WTC11 (cell line): ENCODE measurements around the gene MAP3K2. TPM values are rescaled to one million over a fixed set of nuclear protein-coding genes. Genes with fewer than 3 reads are reported as not detected.

Experiments used
- ATAC-seq: fragments of 200-7000 bp; cut with Tn5 transposase; 2 replicates; pipeline ENCODE4 v1.10.0; 2021; ENCODE audit warnings: mild to moderate bottlenecking, moderate library complexity
- CTCF ChIA-PET: fragments of 300-600 bp; sonication (Branson Sonifier 250); formaldehyde crosslinking; loops from one replicate; lab custom pipeline; 2021; ENCODE audit warnings: antibody characterized with exemption; lab: Charles Lee
- POLR2A ChIA-PET: fragments of 350-600 bp; sonication (Branson Sonifier 250); formaldehyde crosslinking; loops from one replicate; lab custom pipeline; 2021; ENCODE audit warnings: antibody characterized with exemption; lab: Charles Lee
- DNase-seq: peaks from one replicate; pipeline ENCODE4 v3.0.0; 2021; ENCODE audit warnings: low spot score
- H3K27ac Mint-ChIP-seq: 2 replicates; pipeline ENCODE4 v1.8.0; 2021; ENCODE audit warnings: mixed read lengths
- H3K27me3 Mint-ChIP-seq: 2 replicates; pipeline ENCODE4 v1.8.0; 2021; ENCODE audit warnings: low read depth, mild to moderate bottlenecking, moderate library complexity, mixed read lengths
- H3K36me3 Mint-ChIP-seq: 2 replicates; pipeline ENCODE4 v1.8.0; 2021; ENCODE audit warnings: mixed read lengths
- H3K4me1 Mint-ChIP-seq: 2 replicates; pipeline ENCODE4 v1.8.0; 2022; ENCODE audit warnings: mixed read lengths
- H3K4me3 Mint-ChIP-seq: 2 replicates; pipeline ENCODE4 v1.8.0; 2021; ENCODE audit warnings: mild to moderate bottlenecking, moderate library complexity, mixed read lengths
- H3K9me3 Mint-ChIP-seq: 2 replicates; pipeline ENCODE4 v1.8.0; 2021; ENCODE audit warnings: mixed read lengths
- AFF4 ChIP-seq: sonication (generic); formaldehyde crosslinking; IDR thresholded peaks from 2 replicates; pipeline ENCODE4 v1.8.1; 2023; ENCODE audit warnings: mild to moderate bottlenecking, missing genetic modification reagents, borderline replicate concordance
- ATF3 ChIP-seq: sonication (generic); formaldehyde crosslinking; conservative IDR thresholded peaks from 2 replicates; pipeline ENCODE4 v1.8.1; 2022; ENCODE audit warnings: mild to moderate bottlenecking, missing genetic modification reagents
- ESRRA ChIP-seq: sonication (generic); formaldehyde crosslinking; IDR thresholded peaks from 2 replicates; pipeline ENCODE4 v1.8.1; 2022; ENCODE audit warnings: mild to moderate bottlenecking, missing genetic modification reagents, borderline replicate concordance
- GTF2I ChIP-seq: fragments of 250-450 bp; sonication (Bioruptor Pico); conservative IDR thresholded peaks from 2 replicates; pipeline ENCODE4 v1.4.0; 2021; ENCODE audit warnings: mild to moderate bottlenecking
- JUN ChIP-seq: sonication (generic); formaldehyde crosslinking; IDR thresholded peaks from 2 replicates; pipeline ENCODE4 v1.8.0; 2023; ENCODE audit warnings: mild to moderate bottlenecking, missing genetic modification reagents
- NR3C1 ChIP-seq: sonication (generic); formaldehyde crosslinking; conservative IDR thresholded peaks from 2 replicates; pipeline ENCODE4 v1.8.1; 2023; ENCODE audit warnings: low read depth, mild to moderate bottlenecking, missing genetic modification reagents
- SMAD3 ChIP-seq: sonication (generic); formaldehyde crosslinking; IDR thresholded peaks from 2 replicates; pipeline ENCODE4 v1.8.0; 2022; ENCODE audit warnings: missing genetic modification reagents, mild to moderate bottlenecking, borderline replicate concordance
- SP1 ChIP-seq: sonication (generic); formaldehyde crosslinking; conservative IDR thresholded peaks from 2 replicates; pipeline ENCODE4 v1.8.1; 2022; ENCODE audit warnings: missing genetic modification reagents
- TEAD1 ChIP-seq: sonication (generic); formaldehyde crosslinking; IDR thresholded peaks from 2 replicates; pipeline ENCODE4 v1.8.0; 2022; ENCODE audit warnings: mild to moderate bottlenecking, missing genetic modification reagents
- TEAD4 ChIP-seq: sonication (generic); formaldehyde crosslinking; IDR thresholded peaks from 2 replicates; pipeline ENCODE4 v1.8.0; 2022; ENCODE audit warnings: mild to moderate bottlenecking, missing genetic modification reagents
- TP53 ChIP-seq: sonication (generic); formaldehyde crosslinking; IDR thresholded peaks from 2 replicates; pipeline ENCODE4 v1.8.1; 2023; ENCODE audit warnings: mild to moderate bottlenecking, missing genetic modification reagents
- USF1 ChIP-seq: sonication (generic); formaldehyde crosslinking; IDR thresholded peaks from 2 replicates; pipeline ENCODE4 v1.8.0; 2022; ENCODE audit warnings: mild to moderate bottlenecking, missing genetic modification reagents
- USF2 ChIP-seq: sonication (generic); formaldehyde crosslinking; IDR thresholded peaks from 2 replicates; pipeline ENCODE4 v1.8.1; 2023; ENCODE audit warnings: mild to moderate bottlenecking, missing genetic modification reagents, moderate library complexity
- ZNF121 ChIP-seq: sonication (generic); formaldehyde crosslinking; IDR thresholded peaks from 2 replicates; pipeline ENCODE4 v1.8.0; 2023; ENCODE audit warnings: missing genetic modification reagents
- ZNF219 ChIP-seq: sonication (generic); formaldehyde crosslinking; IDR thresholded peaks from 2 replicates; pipeline ENCODE4 v1.8.0; 2023; ENCODE audit warnings: missing genetic modification reagents, mild to moderate bottlenecking, borderline replicate concordance
- ZNF317 ChIP-seq: sonication (generic); formaldehyde crosslinking; IDR thresholded peaks from 2 replicates; pipeline ENCODE4 v1.8.1; 2023; ENCODE audit warnings: low read depth, mild to moderate bottlenecking, moderate library complexity, missing genetic modification reagents, borderline replicate concordance
- ZNF416 ChIP-seq: fragments of 250-450 bp; sonication (Bioruptor Pico); IDR thresholded peaks from 2 replicates; pipeline ENCODE4 v1.9.0; 2021; ENCODE audit warnings: mild to moderate bottlenecking, inconsistent platforms
- total RNA-seq: library from RNA; stranded (reverse); gene quantifications from 3 replicates; pipeline ENCODE4 v1.2.3, GENCODE V29; 2021
- TF ChIP-seq, protein P1 (sequence below): sonication (generic); formaldehyde crosslinking; IDR thresholded peaks from 2 replicates; pipeline ENCODE4 v1.8.1; 2022; ENCODE audit warnings: low read depth, missing genetic modification reagents, borderline replicate concordance
- TF ChIP-seq, protein P2 (sequence below): sonication (generic); formaldehyde crosslinking; IDR thresholded peaks from 2 replicates; pipeline ENCODE4 v1.8.1; 2023; ENCODE audit warnings: mild to moderate bottlenecking, missing genetic modification reagents, moderate library complexity
- TF ChIP-seq, protein P3 (sequence below): fragments of 250-450 bp; sonication (Bioruptor Pico); IDR thresholded peaks from 2 replicates; pipeline ENCODE4 v1.9.0; 2021; ENCODE audit warnings: mild to moderate bottlenecking

The MAP3K2 gene
- total RNA-seq, 1 experiment from 2014 or later, result 26.9 TPM

DNA sequence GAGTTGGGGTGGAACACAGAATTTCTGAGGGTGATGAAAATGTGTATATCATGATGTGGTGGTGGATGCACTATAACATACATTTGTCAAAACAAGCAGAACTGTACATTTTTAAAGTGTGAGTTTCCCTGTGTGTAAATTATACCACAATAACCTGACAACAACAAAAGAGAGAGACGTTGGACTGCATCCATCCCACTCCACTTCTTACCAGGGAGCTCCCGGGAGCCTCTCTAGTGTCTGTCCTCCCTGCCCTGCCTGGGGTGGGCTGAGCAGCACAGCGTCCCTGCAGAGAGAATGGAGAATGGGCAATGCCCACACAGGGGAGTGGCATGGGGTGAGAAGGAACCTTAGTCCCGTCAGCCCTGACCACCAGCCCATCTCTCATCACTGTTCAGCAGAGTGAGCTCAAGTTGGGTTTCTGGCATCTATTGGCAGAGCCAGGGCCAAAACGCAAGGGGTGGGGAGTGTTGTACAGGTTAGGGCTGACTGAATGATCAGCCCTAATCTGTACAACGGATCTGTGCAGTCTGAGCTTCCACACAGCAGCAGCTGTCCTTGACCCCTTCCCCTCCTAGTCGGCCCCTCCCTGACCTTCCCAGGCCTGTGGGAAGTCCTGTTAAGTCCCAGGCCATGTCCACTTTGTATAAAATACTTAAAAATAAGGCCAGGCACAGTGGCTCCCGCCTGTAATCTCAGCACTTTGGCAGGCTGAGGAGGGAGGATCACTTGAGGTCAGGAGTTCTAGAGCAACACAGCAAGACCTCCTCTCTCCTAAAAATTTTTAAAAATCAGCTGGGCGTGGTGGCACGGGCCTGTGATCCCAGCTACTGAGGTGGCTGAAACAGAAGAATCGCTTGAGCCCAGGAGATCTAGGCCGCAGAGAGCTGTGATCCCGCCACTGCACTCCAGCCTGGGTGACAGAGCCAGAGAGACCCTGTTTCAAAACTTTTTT is 27.1 kb upstream of the MAP3K2 start:
- ChIA-PET POLR2A (interaction anchor here (0.5 to 0.6 kb wide), 2 partner anchors 676 to 1713 kb away, joined by 3 read pairs; partner anchors contain the start of gene UGGT1), CTCF (interaction anchor here (0.6 to 2.8 kb wide), 42 partner anchors 8 to 728 kb away, joined by 3 to 23 read pairs (median 4); partner anchors contain the start of genes ERCC3 and LIMS2)
- ATAC-seq (no peak), DNase-seq (no peak)
- Mint-ChIP-seq H3K4me1 (peaks cover 14% of the 10 kb centered on the region), H3K9me3 (peaks cover 17% of the 10 kb centered on the region), H3K36me3 (peaks cover 12% of the 10 kb centered on the region), H3K4me3 (no peak overlapping the region), H3K27ac (no peak overlapping the region), H3K27me3 (peaks cover 55% of the 10 kb centered on the region)
- TF ChIP-seq ESRRA (CRISPR knock-in tag), result no peak
- TF ChIP-seq, protein P1, sequence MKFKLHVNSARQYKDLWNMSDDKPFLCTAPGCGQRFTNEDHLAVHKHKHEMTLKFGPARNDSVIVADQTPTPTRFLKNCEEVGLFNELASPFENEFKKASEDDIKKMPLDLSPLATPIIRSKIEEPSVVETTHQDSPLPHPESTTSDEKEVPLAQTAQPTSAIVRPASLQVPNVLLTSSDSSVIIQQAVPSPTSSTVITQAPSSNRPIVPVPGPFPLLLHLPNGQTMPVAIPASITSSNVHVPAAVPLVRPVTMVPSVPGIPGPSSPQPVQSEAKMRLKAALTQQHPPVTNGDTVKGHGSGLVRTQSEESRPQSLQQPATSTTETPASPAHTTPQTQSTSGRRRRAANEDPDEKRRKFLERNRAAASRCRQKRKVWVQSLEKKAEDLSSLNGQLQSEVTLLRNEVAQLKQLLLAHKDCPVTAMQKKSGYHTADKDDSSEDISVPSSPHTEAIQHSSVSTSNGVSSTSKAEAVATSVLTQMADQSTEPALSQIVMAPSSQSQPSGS (CRISPR knock-in tag), result no peak

DNA sequence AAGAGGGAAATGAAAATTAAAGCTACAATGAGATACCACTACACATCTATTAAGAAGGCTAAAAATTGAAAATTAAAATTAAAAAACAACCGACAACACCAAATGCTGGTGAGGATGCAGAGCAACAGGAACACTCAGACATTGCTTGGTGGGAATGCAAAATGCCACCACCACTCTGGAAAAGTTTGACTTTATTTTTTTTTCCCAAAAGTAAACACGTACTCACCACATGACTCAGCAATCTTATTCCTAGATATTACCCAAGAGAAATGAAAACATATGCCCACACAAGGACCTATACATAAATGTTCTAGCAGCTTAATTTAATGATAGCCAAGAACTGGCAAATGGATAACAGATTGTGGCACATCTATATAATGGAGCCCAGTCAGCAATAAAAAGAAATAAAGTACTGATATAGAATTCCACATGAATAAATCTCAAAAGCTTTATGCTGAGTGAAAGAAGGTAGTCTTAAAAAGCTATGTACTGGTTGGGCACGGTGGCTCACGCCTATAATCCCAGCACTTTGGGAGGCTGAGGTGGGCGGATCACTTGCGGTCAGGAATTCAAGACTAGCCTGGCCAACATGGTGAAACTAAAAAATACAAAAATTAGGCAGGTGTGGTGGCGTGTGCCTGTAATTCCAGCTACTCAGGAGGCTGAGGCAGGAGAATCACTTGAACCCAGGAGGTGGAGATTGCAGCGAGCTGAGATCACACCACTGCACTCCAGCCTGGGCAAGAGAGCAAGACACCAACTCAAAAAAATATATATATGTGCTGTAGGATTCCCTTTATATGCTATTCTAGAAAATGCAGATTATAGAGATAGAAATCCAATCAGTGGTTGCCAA is 26.2 kb upstream of the MAP3K2 start:
- CTCF ChIA-PET, result interaction anchor here (0.8 to 2.2 kb wide), 3 partner anchors 9 to 104 kb away, joined by 4 to 11 read pairs (median 4); no protein-coding TSS in a partner anchor
- no peak for TF ChIP-seq ESRRA (CRISPR knock-in tag)
- TF ChIP-seq GTF2I (CRISPR knock-in tag), result no peak
- TF ChIP-seq ZNF416, result no peak
- TF ChIP-seq ZNF121, result no peak
- TF ChIP-seq USF2, result no peak
- TF ChIP-seq, protein P2, sequence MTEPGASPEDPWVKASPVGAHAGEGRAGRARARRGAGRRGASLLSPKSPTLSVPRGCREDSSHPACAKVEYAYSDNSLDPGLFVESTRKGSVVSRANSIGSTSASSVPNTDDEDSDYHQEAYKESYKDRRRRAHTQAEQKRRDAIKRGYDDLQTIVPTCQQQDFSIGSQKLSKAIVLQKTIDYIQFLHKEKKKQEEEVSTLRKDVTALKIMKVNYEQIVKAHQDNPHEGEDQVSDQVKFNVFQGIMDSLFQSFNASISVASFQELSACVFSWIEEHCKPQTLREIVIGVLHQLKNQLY (CRISPR knock-in tag), result no peak
- no peak for TF ChIP-seq TEAD4 (CRISPR knock-in tag)
- TF ChIP-seq JUN (CRISPR knock-in tag), result no peak
- TF ChIP-seq USF1 (CRISPR knock-in tag), result no peak
- TF ChIP-seq TEAD1 (CRISPR knock-in tag), result no peak
- TF ChIP-seq ZNF317 (CRISPR knock-in tag), result no peak
- TF ChIP-seq SMAD3 (CRISPR knock-in tag), result no peak
- TF ChIP-seq SP1 (CRISPR knock-in tag), result no peak
- TF ChIP-seq AFF4 (CRISPR knock-in tag), result no peak
- TF ChIP-seq TP53 (CRISPR knock-in tag), result no peak
- TF ChIP-seq ATF3, result no peak
- TF ChIP-seq NR3C1 (CRISPR knock-in tag), result no peak
- TF ChIP-seq, protein P3, sequence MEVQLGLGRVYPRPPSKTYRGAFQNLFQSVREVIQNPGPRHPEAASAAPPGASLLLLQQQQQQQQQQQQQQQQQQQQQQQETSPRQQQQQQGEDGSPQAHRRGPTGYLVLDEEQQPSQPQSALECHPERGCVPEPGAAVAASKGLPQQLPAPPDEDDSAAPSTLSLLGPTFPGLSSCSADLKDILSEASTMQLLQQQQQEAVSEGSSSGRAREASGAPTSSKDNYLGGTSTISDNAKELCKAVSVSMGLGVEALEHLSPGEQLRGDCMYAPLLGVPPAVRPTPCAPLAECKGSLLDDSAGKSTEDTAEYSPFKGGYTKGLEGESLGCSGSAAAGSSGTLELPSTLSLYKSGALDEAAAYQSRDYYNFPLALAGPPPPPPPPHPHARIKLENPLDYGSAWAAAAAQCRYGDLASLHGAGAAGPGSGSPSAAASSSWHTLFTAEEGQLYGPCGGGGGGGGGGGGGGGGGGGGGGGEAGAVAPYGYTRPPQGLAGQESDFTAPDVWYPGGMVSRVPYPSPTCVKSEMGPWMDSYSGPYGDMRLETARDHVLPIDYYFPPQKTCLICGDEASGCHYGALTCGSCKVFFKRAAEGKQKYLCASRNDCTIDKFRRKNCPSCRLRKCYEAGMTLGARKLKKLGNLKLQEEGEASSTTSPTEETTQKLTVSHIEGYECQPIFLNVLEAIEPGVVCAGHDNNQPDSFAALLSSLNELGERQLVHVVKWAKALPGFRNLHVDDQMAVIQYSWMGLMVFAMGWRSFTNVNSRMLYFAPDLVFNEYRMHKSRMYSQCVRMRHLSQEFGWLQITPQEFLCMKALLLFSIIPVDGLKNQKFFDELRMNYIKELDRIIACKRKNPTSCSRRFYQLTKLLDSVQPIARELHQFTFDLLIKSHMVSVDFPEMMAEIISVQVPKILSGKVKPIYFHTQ (CRISPR knock-in tag), result no peak
- TF ChIP-seq ZNF219 (CRISPR knock-in tag), result no peak
- ATAC-seq (no peak), DNase-seq (no peak)
- Mint-ChIP-seq H3K9me3 (peaks cover 17% of the 10 kb centered on the region), H3K27ac (no peak overlapping the region), H3K4me3 (no peak overlapping the region), H3K36me3 (peaks cover 12% of the 10 kb centered on the region), H3K4me1 (peaks cover 14% of the 10 kb centered on the region), H3K27me3 (peaks cover 55% of the 10 kb centered on the region)
- POLR2A ChIA-PET, result no interaction called here
